ENCODE results near the gene STX8.

STX8 gene

DNA sequence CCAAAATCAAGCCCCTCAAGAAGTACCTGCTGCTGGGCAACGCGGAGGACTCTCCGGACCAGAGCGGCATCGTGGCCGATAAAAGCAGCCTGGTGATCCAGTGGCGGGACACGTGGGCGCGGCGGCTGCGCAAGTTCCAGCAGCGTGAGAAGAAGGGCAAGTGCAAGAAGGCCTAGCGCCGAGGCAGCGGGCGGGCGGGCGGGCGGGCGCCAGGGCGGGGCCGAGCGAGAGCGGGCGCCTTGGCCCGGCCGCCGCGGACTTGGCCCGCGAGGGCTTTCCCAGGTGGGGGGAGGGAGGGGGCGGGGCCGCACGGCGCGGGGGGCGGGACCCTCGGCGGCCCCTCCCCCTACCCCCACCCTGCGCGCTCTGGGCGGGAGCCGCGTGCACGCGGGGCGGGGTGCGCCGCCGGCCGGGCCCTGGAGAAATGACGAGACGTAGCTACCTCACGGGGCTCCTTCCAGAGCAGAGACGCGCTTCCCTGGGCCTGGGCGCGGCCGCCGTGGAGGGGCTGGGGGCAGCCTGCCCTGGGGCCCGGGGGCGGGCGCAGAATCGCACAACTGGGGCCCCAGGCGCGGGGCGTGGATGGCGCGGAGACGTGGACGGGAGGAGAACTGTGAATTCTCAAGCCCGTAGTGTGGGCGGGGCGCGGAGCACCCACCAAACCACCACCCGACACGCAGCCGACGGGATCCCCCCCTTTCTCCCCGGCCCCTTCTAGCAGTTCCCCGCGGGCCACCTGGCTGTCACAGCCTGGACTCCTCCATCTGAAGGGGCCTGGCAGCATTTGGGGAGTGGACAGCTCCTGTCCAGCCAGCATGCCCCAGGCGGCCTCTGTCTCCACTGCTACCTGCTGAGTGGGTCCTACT, 335.6 kb downstream of the STX8 start:
- FAIRE-seq (peak; percentile 70), DNase-seq (ENCODE audit: insufficient read length, low spot score) (peak; percentile 93)
- no peak for TF ChIP-seq SPI1 (IDR thresholded peaks at IDR 0.05; ENCODE audit: low read depth, low read length)
- no peak for TF ChIP-seq TAF1 (IDR thresholded peaks at IDR 0.05; ENCODE audit: low read depth, low read length)

DNA sequence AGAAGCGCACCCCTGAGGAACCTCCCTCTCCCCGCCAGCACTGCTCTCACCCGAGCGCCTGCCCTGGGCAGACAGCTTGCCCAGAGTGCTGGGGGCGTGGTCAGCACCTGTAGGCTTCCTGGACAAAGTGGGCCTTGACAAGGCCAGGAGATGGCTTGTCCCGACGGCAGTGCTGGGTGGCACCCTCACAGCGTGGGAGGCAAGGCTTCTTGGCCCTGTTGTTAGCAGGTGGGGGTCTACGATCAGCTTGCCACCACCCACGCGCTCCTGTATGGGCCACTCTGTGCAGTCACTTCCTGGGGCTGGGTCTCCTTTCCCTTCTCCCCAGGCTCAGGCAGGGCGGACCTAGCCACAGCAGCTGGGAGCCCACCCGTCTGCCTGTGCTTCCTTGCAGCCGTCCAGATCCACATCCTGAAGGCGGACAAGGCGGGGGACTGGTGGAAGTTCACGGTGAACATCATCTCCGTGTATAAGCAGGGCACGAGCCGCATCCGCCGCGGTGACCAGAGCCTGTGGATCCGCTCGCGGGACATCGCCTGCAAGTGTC, 336.3 kb downstream of the STX8 start:
- DNase-seq (ENCODE audit: insufficient read length, low spot score), result no peak
- peak; percentile 65 for FAIRE-seq
- TF ChIP-seq TAF1 (IDR thresholded peaks at IDR 0.05; ENCODE audit: low read depth, low read length), result no peak
- no peak for TF ChIP-seq POLR2A (IDR thresholded peaks at IDR 0.05; ENCODE audit: low read depth, low read length)
- no peak for TF ChIP-seq PAX5 (IDR thresholded peaks at IDR 0.05; ENCODE audit: insufficient read depth, low read length, severe bottlenecking)
- no peak for TF ChIP-seq SPI1 (IDR thresholded peaks at IDR 0.05; ENCODE audit: low read depth, low read length)
- no peak for TF ChIP-seq POU2F2 (IDR thresholded peaks at IDR 0.05; ENCODE audit: low read depth, low read length)
- no peak for TF ChIP-seq POLR2AphosphoS5 (IDR thresholded peaks at IDR 0.05; ENCODE audit: low read depth, low read length)

DNA sequence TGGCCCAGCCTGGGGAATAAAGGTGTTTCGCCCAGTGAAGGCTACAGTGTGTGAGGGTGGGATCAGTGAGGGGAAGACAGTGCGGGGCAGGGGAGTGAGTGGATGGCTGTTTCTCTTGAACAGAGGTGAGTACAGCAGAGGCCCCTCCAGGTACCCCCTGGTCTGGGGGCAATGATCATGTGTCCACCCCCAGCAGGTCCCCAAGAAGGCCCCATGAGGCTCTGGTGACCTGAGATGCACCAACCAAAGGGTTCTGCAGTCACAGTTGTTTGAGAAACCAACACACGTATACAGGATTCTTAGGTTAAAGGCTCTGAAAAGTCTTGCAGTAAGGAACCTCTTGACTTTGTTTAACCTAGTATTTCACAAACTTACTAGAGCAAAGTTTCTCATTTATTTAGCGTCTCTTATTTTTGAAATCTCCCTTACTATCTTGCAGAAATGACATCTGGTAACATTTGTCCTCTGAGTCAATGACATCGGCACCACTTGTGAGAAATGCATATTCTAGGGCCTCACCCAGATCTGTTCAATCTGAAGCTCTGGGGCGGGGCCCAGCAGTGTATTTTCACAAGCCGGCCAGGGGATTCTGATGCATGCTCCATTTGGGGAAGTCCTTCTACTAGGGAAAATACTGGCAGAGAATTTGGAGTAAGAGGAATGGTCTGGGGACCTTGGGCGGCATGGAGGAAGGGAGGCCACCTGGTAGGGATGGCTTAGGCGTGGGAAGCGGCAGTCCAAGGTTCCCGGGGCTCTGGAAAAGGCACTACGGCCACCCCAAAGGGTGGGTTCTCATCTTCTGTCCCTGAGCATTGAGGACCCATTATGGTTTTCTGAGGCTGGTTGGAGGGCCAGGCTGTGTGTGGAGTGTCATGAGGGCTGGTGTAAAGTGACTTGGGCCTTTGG, 337.0 kb downstream of the STX8 start:
- DNase-seq (ENCODE audit: insufficient read length, low spot score) (no peak), FAIRE-seq (no peak)
- TF ChIP-seq POU2F2 (IDR thresholded peaks at IDR 0.05; ENCODE audit: low read depth, low read length) (no peak), POLR2A (IDR thresholded peaks at IDR 0.05; ENCODE audit: low read depth, low read length) (no peak), TAF1 (IDR thresholded peaks at IDR 0.05; ENCODE audit: low read depth, low read length) (no peak), SPI1 (IDR thresholded peaks at IDR 0.05; ENCODE audit: low read depth, low read length) (no peak), PAX5 (IDR thresholded peaks at IDR 0.05; ENCODE audit: insufficient read depth, low read length, severe bottlenecking) (no peak), POLR2AphosphoS5 (IDR thresholded peaks at IDR 0.05; ENCODE audit: low read depth, low read length) (no peak)

DNA sequence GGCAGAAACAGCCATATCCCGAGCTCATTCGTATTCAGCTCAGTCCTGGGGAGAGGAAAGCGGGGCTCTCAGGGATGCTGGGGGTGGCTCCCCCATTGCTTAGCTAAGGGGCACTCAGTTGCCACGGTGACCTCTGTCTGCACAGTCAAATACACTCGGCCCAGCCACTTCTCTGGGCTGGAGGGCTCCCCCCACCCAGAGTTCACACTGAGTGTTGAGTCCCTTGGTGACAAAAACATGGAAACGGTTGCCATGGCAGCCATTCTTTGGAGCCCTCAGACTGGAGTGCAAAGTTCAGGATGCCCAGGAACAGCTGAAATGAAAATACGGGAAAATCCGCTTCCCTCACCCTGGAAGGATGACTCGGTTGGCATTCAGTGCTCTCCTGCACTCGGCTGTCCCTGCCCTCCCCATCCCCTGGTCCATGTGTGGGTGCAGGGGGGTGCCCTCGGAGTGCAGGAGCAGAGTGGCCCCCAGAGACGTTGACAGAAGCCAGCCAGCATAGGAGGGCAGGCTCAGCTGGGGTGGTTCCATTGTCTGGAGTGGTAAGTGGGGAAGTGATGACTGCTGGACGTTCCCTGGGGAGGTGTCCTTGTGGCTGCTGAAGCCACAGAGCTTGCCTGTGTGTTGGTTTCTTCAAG, 337.8 kb downstream of the STX8 start:
- DNase-seq (ENCODE audit: insufficient read length, low spot score) (no peak), FAIRE-seq (no peak)
- TF ChIP-seq SPI1 (IDR thresholded peaks at IDR 0.05; ENCODE audit: low read depth, low read length) (0 out of 2 replicates have a peak, but pooled peaks have one; percentile 10), PAX5 (IDR thresholded peaks at IDR 0.05; ENCODE audit: insufficient read depth, low read length, severe bottlenecking) (no peak)

GRCh38 chr17:9237053-9237410, 338.6 kb downstream of the STX8 start:
- TF ChIP-seq PAX5 (IDR thresholded peaks at IDR 0.05; ENCODE audit: insufficient read depth, low read length, severe bottlenecking) (no peak), POU2F2 (IDR thresholded peaks at IDR 0.05; ENCODE audit: low read depth, low read length) (no peak), TAF1 (IDR thresholded peaks at IDR 0.05; ENCODE audit: low read depth, low read length) (no peak), SPI1 (IDR thresholded peaks at IDR 0.05; ENCODE audit: low read depth, low read length) (no peak), POLR2A (IDR thresholded peaks at IDR 0.05; ENCODE audit: low read depth, low read length) (no peak), POLR2AphosphoS5 (IDR thresholded peaks at IDR 0.05; ENCODE audit: low read depth, low read length) (no peak)
- no peak for DNase-seq (ENCODE audit: insufficient read length, low spot score)
- no peak for FAIRE-seq

DNA sequence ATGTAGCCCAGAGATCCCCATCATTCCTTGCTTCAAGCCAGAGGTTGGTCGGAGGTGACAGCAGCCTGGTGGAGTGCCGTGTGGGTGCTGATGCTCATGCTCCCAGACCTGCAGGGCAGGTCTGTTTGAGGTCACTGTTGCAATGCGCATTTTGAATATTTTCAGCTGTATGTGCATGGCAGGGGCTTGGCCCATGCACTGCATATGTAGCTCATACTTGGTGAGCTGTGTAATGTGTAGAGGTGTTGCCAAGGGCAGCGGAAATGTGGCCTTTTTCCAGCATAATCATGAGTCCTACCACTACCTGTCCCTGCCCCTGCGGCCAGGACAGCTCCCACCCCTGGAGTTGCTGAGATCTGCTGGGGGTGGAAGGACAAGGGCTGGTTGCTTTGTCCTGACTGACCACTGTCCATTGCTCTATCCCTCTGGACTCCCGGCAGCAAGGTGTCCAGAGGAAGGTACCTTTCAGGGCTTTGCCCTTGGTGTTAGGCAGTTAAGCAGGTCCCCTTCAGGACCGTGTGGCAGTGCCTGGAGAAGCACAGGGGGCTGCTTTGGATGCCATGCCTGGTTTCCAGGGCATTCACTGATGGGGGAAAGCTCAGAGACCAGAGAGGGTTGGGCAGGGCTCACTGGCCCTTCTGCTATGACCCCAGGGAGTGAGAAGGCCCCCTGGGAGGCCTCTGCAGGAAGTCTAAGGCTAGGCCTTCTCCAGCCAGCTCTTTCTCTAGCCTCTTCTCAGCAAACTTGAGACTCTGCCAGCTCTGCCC, 339.2 kb downstream of the STX8 start:
- FAIRE-seq, result no peak

DNA sequence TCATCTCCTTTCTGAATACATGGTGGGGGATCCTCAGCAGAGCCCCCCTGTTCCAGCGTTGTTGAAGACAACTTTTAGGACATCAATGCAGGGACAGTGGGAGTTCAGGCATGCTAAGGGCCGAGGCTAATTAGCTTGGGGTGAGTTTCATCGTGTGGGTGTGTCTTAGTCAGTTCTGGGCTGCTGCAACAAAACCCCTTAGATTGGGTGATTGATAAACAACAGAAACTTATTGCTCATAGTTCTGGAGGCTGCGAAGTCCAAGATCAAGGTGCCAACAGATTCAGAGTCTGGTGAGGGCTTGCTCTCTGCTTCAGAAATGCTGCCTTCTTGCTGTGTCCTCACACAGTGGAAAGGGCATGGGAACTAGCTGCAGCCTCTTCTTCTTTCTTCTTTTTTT, 340.3 kb downstream of the STX8 start:
- DNase-seq (ENCODE audit: insufficient read length, low spot score) (no peak), FAIRE-seq (no peak)
- TF ChIP-seq POLR2A (IDR thresholded peaks at IDR 0.05; ENCODE audit: low read depth, low read length), result no peak
- no peak for TF ChIP-seq SPI1 (IDR thresholded peaks at IDR 0.05; ENCODE audit: low read depth, low read length)
- no peak for TF ChIP-seq TAF1 (IDR thresholded peaks at IDR 0.05; ENCODE audit: low read depth, low read length)
- no peak for TF ChIP-seq PAX5 (IDR thresholded peaks at IDR 0.05; ENCODE audit: insufficient read depth, low read length, severe bottlenecking)
- no peak for TF ChIP-seq POLR2AphosphoS5 (IDR thresholded peaks at IDR 0.05; ENCODE audit: low read depth, low read length)
- TF ChIP-seq POU2F2 (IDR thresholded peaks at IDR 0.05; ENCODE audit: low read depth, low read length), result no peak

More for the DNA sequence above, 339.2 kb downstream of the STX8 start:
- no peak for DNase-seq (ENCODE audit: insufficient read length, low spot score)
- TF ChIP-seq POLR2A (IDR thresholded peaks at IDR 0.05; ENCODE audit: low read depth, low read length), result no peak
- TF ChIP-seq POU2F2 (IDR thresholded peaks at IDR 0.05; ENCODE audit: low read depth, low read length), result no peak
- TF ChIP-seq POLR2AphosphoS5 (IDR thresholded peaks at IDR 0.05; ENCODE audit: low read depth, low read length), result no peak
- no peak for TF ChIP-seq PAX5 (IDR thresholded peaks at IDR 0.05; ENCODE audit: insufficient read depth, low read length, severe bottlenecking)
- TF ChIP-seq SPI1 (IDR thresholded peaks at IDR 0.05; ENCODE audit: low read depth, low read length), result no peak
- TF ChIP-seq TAF1 (IDR thresholded peaks at IDR 0.05; ENCODE audit: low read depth, low read length), result no peak

GRCh38 chr17:9234389-9234945, 341.2 kb downstream of the STX8 start:
- DNase-seq (ENCODE audit: insufficient read length, low spot score) (no peak), FAIRE-seq (no peak)
- no peak for TF ChIP-seq POU2F2 (IDR thresholded peaks at IDR 0.05; ENCODE audit: low read depth, low read length)
- TF ChIP-seq TAF1 (IDR thresholded peaks at IDR 0.05; ENCODE audit: low read depth, low read length), result no peak
- no peak for TF ChIP-seq SPI1 (IDR thresholded peaks at IDR 0.05; ENCODE audit: low read depth, low read length)
- no peak for TF ChIP-seq POLR2A (IDR thresholded peaks at IDR 0.05; ENCODE audit: low read depth, low read length)
- TF ChIP-seq POLR2AphosphoS5 (IDR thresholded peaks at IDR 0.05; ENCODE audit: low read depth, low read length), result no peak
- no peak for TF ChIP-seq PAX5 (IDR thresholded peaks at IDR 0.05; ENCODE audit: insufficient read depth, low read length, severe bottlenecking)

Measured in GM12891 (cell line).